Measurements from ENCODE around the gene RNU4-1.
"Not testable (repeated sequence)": the region's sequence is repeated elsewhere in the genome, so short reads cannot be mapped to it uniquely, and the experiment has no call there.

The RNU4-1 gene

DNA sequence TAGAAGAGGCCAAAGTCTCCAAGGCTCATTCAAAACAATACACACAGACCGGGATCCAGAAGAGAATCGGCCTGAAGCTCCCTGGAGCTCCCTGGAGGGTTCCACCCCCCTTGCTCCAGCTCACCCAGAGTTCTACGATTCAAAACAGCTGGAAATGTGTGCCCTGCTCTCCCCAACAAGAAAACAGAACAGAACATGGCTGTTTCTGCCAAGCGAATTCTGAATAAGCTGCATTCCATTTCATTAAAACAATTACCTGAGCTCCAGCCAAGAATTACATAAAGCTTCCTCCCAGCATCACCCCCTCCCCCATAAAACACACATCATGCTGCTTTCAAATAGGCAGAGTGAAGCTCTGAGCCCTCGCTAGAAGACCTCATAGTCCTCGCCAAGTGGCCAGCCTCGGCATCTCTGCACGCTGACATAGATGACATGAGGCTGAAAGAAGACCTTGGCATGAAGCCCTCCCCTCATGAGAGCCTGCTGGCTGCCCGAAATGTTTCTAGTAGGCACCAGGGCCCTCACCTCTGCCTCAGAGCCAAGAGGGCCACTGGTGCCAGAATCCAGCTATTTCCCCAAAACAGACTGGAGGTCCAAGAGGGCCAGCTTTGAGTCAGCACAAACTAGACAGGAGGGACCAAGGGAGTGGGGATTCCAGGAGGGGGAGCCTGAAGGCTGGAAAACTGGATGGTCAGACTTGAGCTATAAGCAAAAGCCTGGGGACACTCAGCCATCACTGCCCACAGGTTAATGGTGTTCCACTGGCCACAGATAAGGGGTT is 35.8 kb downstream of the RNU4-1 start:
- no peak for DNase-seq

- no peak for DNase-seq
Measured at GRCh38 chr12:120254809-120255208, 38.2 kb downstream of the RNU4-1 start.

DNA sequence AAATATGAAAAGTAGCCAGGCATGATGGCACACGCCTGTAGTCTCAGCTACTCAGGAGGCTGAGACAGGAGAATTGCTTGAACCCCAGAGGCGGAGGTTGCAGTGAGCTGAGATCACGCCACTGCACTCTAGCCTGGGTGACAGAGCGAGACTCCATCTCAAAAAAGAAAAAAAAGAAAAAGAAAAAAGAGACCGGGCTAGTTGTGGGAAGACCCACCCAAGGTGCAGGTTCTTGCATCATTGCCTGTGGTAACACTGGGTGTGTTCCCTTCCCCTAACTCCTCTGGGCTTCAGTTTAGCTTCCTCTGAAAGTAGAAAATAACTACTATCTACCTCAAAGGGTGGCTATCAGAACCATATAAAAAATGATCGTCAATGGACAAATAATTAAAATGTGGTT is 39.7 kb downstream of the RNU4-1 start:
- peak; percentile 29 for DNase-seq

- peak; percentile 75 for DNase-seq
Measured at GRCh38 chr12:120252071-120252906, 40.7 kb downstream of the RNU4-1 start.

GRCh38 chr12:120251364-120252070 is 41.5 kb downstream of the RNU4-1 start:
- not testable (repeated sequence) for DNase-seq

DNA sequence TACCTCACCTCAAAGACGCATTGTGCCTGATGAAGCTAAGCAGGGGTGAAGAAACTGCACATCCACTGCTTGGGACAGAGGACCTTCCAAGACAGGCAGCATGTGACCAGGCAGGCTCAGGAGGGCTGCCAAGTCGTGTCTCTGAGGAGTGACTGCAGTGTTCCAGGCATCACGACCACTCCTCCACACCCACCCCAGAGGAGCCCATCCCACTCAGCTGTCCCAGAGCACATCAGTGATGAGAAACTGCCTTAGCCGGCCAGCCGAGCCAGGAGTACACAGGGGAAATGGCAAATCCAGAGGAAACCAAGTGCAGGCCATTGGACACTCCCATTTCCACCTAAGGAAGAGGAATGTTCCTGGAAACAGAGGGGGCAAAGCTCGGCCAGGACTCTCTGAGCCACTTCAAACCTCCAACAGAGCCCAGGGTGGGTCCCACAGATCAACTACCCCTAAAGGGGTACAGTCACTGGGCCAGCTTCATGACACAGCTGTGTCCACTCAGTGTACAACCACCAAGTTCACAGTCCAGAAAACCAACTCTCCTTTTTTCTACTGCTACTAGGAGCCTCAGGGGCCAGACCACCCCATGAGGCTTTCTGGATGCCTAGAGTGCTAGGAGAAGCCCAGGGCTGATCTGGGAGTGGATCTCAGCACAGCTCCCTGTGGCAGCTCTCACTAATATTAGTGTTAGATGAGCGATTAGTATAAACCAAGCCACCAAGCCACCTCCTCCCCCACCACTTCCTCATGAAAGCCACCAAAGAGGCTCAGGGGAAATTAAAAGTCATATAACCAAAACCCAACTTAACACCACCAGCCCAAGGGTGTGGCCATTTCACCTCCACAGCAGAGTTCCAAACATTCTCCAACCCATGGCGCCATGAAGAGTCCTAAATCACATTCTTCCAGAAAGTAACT is 42.9 kb downstream of the RNU4-1 start:
- peak; percentile 29 for DNase-seq

- no peak for DNase-seq
Measured at GRCh38 chr12:120249266-120249874, 43.7 kb downstream of the RNU4-1 start.

DNA sequence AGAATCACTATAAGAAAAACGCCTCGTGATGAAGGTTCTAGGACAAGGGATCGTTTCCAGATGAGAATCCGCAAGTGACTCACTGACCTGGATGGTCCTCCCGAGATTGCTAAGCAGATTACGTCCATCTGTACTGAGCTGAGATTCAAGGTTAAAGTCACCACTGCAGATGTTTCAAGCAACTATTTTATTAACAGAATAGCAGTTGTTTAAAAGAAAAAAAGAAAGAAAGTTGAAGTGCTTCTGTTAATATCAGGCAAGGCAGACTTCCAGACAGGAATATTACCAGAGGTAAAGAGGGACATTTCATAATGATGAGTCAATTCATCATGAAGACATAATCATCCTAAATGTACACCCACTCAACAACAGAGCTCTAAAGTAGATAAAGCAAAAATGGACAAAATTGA is 45.4 kb downstream of the RNU4-1 start:
- no peak for DNase-seq

GRCh38 chr12:120247183-120247582 is 45.9 kb downstream of the RNU4-1 start:
- DNase-seq: no peak

DNA sequence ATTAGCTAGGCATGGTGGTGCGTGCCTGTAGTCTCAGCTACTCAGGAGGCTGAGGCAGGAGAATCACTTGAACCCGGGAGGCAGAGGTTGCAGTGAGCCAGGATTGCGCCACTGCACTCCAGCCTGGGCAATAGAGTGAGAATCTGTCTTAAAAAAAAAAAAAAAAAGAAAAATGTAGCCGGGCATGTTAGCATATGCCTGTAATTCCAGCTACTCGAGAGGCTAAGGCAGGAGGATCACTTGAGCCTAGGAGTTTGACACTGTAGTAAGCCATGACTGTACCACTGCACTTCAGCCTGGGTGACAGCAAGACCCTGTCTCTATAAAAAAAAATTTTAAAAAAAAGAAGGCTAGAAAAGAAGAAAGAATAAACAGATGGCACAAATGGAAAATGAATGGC is 46.3 kb downstream of the RNU4-1 start:
- not testable (repeated sequence) for DNase-seq

Data from NK-92 treated with Interleukin-12 subunit alpha and Interleukin-12 subunit beta, amount 100 ng/mL, for 24 hours (cell line).